IPS-18a (cell line): Measurements from ENCODE around the gene CYP2A7.
"Not testable (repeated sequence)": the region's sequence is repeated elsewhere in the genome, so short reads cannot be mapped to it uniquely, and the experiment has no call there.

Experiments
- H3K27ac ChIP-seq: one replicate; pipeline ENCODE4 v1.5.1; 2013; ENCODE audit warnings: low read length
- H3K27me3 ChIP-seq: one replicate; pipeline ENCODE4 v1.6.1; 2013; ENCODE audit warnings: mild to moderate bottlenecking, low read length; ENCODE audit not compliant: control insufficient read depth, insufficient read depth
- H3K36me3 ChIP-seq: one replicate; pipeline ENCODE4 v1.6.1; 2013; ENCODE audit warnings: low read depth, low read length; ENCODE audit not compliant: control insufficient read depth
- H3K4me1 ChIP-seq: one replicate; pipeline ENCODE4 v1.6.1; 2013; ENCODE audit warnings: low read depth, low read length; ENCODE audit not compliant: control insufficient read depth
- H3K4me3 ChIP-seq: one replicate; pipeline ENCODE4 v1.5.1; 2013; ENCODE audit warnings: low read length
- H3K9ac ChIP-seq: one replicate; pipeline ENCODE4 v1.6.1; 2013; ENCODE audit warnings: mild to moderate bottlenecking, low read length, moderate library complexity
- H3K9me3 ChIP-seq: one replicate; pipeline ENCODE4 v1.6.1; 2013; ENCODE audit warnings: low read depth, low read length; ENCODE audit not compliant: control insufficient read depth

The CYP2A7 gene

DNA sequence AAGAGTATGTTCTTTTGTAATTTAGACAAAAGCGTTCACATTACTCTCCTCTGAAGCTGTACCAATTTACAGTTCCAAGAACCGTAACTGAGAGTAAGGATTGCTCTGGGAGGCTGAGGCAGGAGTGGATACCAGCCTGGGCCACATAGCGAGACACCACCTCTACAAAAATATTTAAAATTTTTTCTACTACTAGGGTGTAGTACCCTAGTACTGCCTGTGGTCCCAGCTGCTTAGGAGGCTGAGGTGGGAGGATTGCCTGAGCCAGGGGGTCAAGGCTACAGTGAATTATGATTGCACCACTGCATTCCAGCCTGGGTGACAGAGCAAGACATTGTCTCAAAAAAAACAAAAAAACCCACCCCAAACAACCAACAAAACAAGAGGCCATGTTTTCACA is 19.7 kb downstream of the CYP2A7 start:
- Histone ChIP-seq H3K9ac (no peak overlapping the region), H3K4me1 (no peaks in the 10 kb centered on the region), H3K36me3 (no peaks in the 10 kb centered on the region), H3K27me3 (no peaks in the 10 kb centered on the region), H3K27ac (no peak overlapping the region), H3K9me3 (no peaks in the 10 kb centered on the region), H3K4me3 (no peak overlapping the region)

GRCh38 chr19:40858109-40858508 is 23.9 kb downstream of the CYP2A7 start:
- Histone ChIP-seq H3K27me3 (no peaks in the 10 kb centered on the region), H3K27ac (no peak overlapping the region), H3K4me3 (no peak overlapping the region), H3K36me3 (no peaks in the 10 kb centered on the region), H3K9me3 (no peaks in the 10 kb centered on the region), H3K4me1 (no peaks in the 10 kb centered on the region), H3K9ac (no peak overlapping the region)

- not testable (repeated sequence) for H3K36me3 ChIP-seq, H3K9me3 ChIP-seq, H3K4me3 ChIP-seq, H3K4me1 ChIP-seq, H3K9ac ChIP-seq, H3K27ac ChIP-seq
- peaks cover 30% of the 10 kb centered on the region for H3K27me3 ChIP-seq
Measured at GRCh38 chr19:40852467-40853152, 29.4 kb downstream of the CYP2A7 start.

GRCh38 chr19:40850277-40850676 is 31.8 kb downstream of the CYP2A7 start, which contains the start of gene CYP2A6:
Gene CYP2A6 (minus strand): TSS chr19:40850447. CDS start chr19:40850426, 21 bp downstream.
- H3K9ac ChIP-seq, H3K4me3 ChIP-seq, H3K27ac ChIP-seq, H3K36me3 ChIP-seq, H3K9me3 ChIP-seq, H3K4me1 ChIP-seq: not testable (repeated sequence)
- H3K27me3 ChIP-seq, result peaks cover 30% of the 10 kb centered on the region

DNA sequence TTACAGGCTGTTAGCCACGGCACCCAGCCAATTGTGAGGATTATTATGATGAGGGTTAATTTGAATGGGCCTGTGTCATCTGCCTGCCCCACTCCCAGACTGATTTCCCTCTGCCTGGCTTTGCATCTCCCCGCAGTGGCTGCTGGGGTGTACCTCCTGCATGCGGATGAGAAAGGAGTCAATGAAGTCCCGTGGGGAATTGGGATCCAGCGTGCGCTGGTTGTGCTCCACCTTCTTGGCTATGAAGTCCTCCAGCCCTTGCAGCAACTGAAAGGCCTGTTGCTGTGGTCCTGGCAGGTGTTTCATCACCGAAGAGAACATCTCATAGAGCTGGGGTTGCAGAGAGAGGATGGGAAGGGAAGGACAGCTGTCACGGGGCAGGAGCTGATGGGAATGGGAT is 35.3 kb downstream of the CYP2A7 start:
- not testable (repeated sequence) for H3K9me3 ChIP-seq, H3K36me3 ChIP-seq, H3K4me1 ChIP-seq, H3K27ac ChIP-seq, H3K9ac ChIP-seq, H3K4me3 ChIP-seq
- H3K27me3 ChIP-seq, result peaks cover 30% of the 10 kb centered on the region

- not testable (repeated sequence) for H3K27ac ChIP-seq
Measured at GRCh38 chr19:40843653-40844052, 38.4 kb downstream of the CYP2A7 start.

GRCh38 chr19:40842997-40843652 is 38.9 kb downstream of the CYP2A7 start:
- not testable (repeated sequence) for H3K27me3 ChIP-seq, H3K9me3 ChIP-seq, H3K9ac ChIP-seq, H3K4me1 ChIP-seq, H3K36me3 ChIP-seq, H3K4me3 ChIP-seq, H3K27ac ChIP-seq

More at GRCh38 chr19:40843653-40844052, 38.4 kb downstream of the CYP2A7 start:
- H3K9me3 ChIP-seq, H3K36me3 ChIP-seq, H3K27me3 ChIP-seq, H3K9ac ChIP-seq, H3K4me1 ChIP-seq, H3K4me3 ChIP-seq: not testable (repeated sequence)

DNA sequence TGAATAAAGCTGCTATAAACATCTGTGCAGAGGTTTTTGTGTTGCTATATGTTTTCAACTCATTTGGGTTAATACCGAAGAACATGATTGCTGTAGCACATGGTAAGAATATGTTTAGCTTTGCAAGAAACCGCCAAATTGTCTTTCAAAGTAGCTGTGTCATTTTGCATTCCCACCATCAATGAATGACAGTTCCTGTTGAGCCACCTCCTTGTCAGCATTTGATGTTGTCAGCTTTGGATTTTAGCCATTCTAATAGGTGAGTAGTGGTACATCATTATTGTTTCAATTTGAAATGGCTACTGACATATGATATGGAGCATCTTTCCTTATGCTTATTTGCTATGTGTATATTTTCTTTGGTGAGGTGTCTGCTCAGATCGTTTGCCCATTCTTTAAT is 40.0 kb downstream of the CYP2A7 start:
- H3K4me3 ChIP-seq, H3K27ac ChIP-seq, H3K36me3 ChIP-seq, H3K27me3 ChIP-seq, H3K4me1 ChIP-seq, H3K9me3 ChIP-seq, H3K9ac ChIP-seq: not testable (repeated sequence)

DNA sequence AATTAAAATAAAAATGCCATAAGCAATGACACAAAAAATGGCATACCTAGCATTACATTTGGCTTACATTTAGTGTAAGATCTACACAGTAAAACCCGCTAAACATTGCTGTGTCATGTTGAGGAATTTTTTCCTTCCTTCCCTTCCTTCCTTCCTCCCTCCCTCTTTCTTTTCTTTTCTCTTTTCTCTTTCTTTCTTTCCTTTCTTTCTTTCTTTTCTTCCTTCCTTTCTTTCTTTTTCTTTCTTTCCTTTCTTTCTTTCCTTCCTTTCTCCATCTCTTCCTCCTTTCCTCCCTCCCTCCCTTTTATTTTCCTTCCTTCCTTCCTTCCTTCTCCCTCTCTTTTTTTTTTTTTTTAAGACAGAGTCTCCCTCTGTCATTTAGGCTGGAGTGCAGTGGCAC is 43.6 kb downstream of the CYP2A7 start:
- not testable (repeated sequence) for H3K9me3 ChIP-seq, H3K4me1 ChIP-seq, H3K27me3 ChIP-seq, H3K9ac ChIP-seq, H3K36me3 ChIP-seq, H3K27ac ChIP-seq, H3K4me3 ChIP-seq

- H3K27me3 ChIP-seq, result no peaks in the 10 kb centered on the region
- H3K4me1 ChIP-seq, result no peaks in the 10 kb centered on the region
- no peak overlapping the region for H3K9ac ChIP-seq
- no peak overlapping the region for H3K4me3 ChIP-seq
- H3K36me3 ChIP-seq, result no peaks in the 10 kb centered on the region
- H3K27ac ChIP-seq, result no peak overlapping the region
- no peaks in the 10 kb centered on the region for H3K9me3 ChIP-seq
Measured at GRCh38 chr19:40836754-40837429, 45.1 kb downstream of the CYP2A7 start.

GRCh38 chr19:40833728-40834533 is 48.1 kb downstream of the CYP2A7 start:
- not testable (repeated sequence) for H3K27me3 ChIP-seq, H3K4me1 ChIP-seq, H3K36me3 ChIP-seq, H3K9me3 ChIP-seq, H3K4me3 ChIP-seq, H3K9ac ChIP-seq, H3K27ac ChIP-seq
